ENCODE measurements around the gene ZDHHC24. TPM values are rescaled to one million over a fixed set of nuclear protein-coding genes. Genes with fewer than 3 reads are reported as not detected.

Gene ZDHHC24
- total and polyA plus RNA-seq, 10 of the 15 experiments (the other 5 are each of a cell fraction or from before 2014, with no cell fraction given), result 0.86 to 17.5 (median 6.8) TPM

DNA sequence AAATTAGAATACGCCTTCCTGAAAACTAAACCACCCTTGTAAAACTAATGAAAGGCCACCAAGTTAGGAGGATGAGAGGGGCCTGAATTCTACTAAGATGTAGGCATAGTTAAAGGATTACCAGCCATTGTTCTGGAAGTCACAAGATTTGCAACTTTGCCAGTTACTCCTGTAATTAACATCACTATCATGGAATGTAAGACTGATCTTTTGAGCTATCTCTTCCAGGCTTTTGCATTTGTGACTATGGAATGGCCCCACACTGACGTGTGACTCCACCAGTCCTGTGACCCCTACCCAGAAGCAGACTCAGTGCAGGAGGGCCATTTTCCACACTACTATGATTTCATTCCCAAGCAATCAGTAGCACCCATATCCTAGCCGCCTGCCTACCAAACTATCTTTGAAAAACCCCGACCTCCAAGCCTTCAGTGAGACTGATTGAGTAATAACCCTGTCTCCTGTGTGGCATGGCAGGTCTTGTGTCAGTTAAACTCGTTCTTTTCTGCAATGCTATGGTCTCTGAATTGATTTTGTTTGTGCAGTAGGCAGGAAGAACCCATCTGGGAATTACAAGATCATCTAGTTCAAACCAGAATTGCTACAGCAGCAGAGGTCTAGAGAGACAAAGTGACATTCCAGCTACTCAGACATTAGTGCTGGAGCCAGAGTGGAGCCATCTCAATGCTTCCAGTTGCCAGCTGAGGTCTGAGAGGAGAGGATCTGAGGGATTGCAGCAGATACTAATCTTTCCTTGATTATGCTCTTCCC, 24.4 kb upstream of the ZDHHC24 start:
- Histone ChIP-seq H4K20me1 (ENCODE audit: control insufficient read depth, insufficient read depth) (no peaks in the 10 kb centered on the region), H3K27ac (ENCODE audit: control insufficient read depth, insufficient read depth) (no peak overlapping the region), H3K36me3 (ENCODE audit: control insufficient read depth in 2 of 2, insufficient read depth in 2 of 2, low read length in 1 of 2) (no peaks in the 10 kb centered on the region), H3K4me1 (ENCODE audit: control insufficient read depth, insufficient read depth, low read length) (no peaks in the 10 kb centered on the region), H3K4me3 (no peak overlapping the region), H3K9ac (ENCODE audit: control insufficient read depth, insufficient read depth, low read length) (no peak overlapping the region), H3K27me3 (replicated peaks in 1 of 2; ENCODE audit: control insufficient read depth in 2 of 2, insufficient read depth in 2 of 2, low read length in 1 of 2) (peaks cover 0 to 6% of the 10 kb centered on the region in 2 experiments; a peak in 3 of 4 replicates), H3K4me2 (ENCODE audit: control insufficient read depth, insufficient read depth) (no peak overlapping the region), H2AFZ (ENCODE audit: control insufficient read depth, low read depth, low read length) (no peak overlapping the region), H3K79me2 (ENCODE audit: control insufficient read depth, insufficient read depth, low read length) (no peaks in the 10 kb centered on the region), H3K9me3 (replicated peaks; ENCODE audit: control insufficient read depth, insufficient read depth, low read length) (no peaks in the 10 kb centered on the region)
- POLR2A ChIA-PET, result interaction anchor here (0.6 kb wide), 1 partner anchor 174 kb away, joined by 3 read pairs; no protein-coding TSS in a partner anchor
- in situ Hi-C loops (cut with MboI) (no loop called here), intact Hi-C loops (cut with micrococcal nuclease; ENCODE audit: unreplicated experiment) (loop anchor here (10.0 kb wide), 1 partner anchor 265 kb away; no protein-coding TSS in a partner anchor)
- FAIRE-seq (no peak), ATAC-seq (no peak), DNase-seq (ENCODE audit: low read depth, low spot score) (no peak)
- SMC1A ChIA-PET (ENCODE audit: uncharacterized antibody, unreplicated experiment), result interaction anchor here (1.6 kb wide), 1 partner anchor 108 kb away, joined by 5 read pairs; the partner anchor contains the start of gene RBM4B
- CTCF ChIA-PET, result interaction anchor here (1.5 to 2.5 kb wide), 2 partner anchors 9 to 107 kb away, joined by 3 to 10 read pairs; partner anchors contain the start of gene RBM4B
- no TSS peak for BruUV-seq (replicated peaks)
- RAD21 ChIA-PET (ENCODE audit: unreplicated experiment), result no interaction called here
- WGBS (ENCODE audit: insufficient coverage, insufficient replicate concordance, low lambda C conversion rate, missing lambda C conversion rate), result 29% methylated on average over 5 of the region's 5 CpGs
- TF ChIP-seq, protein P1, sequence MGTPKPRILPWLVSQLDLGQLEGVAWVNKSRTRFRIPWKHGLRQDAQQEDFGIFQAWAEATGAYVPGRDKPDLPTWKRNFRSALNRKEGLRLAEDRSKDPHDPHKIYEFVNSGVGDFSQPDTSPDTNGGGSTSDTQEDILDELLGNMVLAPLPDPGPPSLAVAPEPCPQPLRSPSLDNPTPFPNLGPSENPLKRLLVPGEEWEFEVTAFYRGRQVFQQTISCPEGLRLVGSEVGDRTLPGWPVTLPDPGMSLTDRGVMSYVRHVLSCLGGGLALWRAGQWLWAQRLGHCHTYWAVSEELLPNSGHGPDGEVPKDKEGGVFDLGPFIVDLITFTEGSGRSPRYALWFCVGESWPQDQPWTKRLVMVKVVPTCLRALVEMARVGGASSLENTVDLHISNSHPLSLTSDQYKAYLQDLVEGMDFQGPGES (IDR thresholded peaks at IDR 0.05), result no peak
- TF ChIP-seq RAD51 (IDR thresholded peaks at IDR 0.05), result no peak
- TF ChIP-seq FOXK2 (IDR thresholded peaks at IDR 0.05), result no peak
- TF ChIP-seq, protein P2, sequence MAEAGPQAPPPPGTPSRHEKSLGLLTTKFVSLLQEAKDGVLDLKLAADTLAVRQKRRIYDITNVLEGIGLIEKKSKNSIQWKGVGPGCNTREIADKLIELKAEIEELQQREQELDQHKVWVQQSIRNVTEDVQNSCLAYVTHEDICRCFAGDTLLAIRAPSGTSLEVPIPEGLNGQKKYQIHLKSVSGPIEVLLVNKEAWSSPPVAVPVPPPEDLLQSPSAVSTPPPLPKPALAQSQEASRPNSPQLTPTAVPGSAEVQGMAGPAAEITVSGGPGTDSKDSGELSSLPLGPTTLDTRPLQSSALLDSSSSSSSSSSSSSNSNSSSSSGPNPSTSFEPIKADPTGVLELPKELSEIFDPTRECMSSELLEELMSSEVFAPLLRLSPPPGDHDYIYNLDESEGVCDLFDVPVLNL (IDR thresholded peaks at IDR 0.05; ENCODE audit: low read depth, low read length), result no peak
- no peak for TF ChIP-seq ZSCAN29 (IDR thresholded peaks at IDR 0.05)
- no peak for TF ChIP-seq PAX8 (IDR thresholded peaks at IDR 0.05)
- TF ChIP-seq SRF (IDR thresholded peaks at IDR 0.05; ENCODE audit: low read depth in 2 of 2, low read length in 2 of 2), result no peak
- no peak for TF ChIP-seq ZNF207 (IDR thresholded peaks at IDR 0.05; ENCODE audit: borderline replicate concordance)
- no peak for TF ChIP-seq SREBF2 (IDR thresholded peaks at IDR 0.05; ENCODE audit: low read length)
- no peak for TF ChIP-seq SP1 (IDR thresholded peaks at IDR 0.05; ENCODE audit: low read depth, low read length)
- TF ChIP-seq FOS (IDR thresholded peaks at IDR 0.05; ENCODE audit: borderline replicate concordance, extremely low read depth, insufficient read length), result no peak
- no peak for TF ChIP-seq FOXM1 (IDR thresholded peaks at IDR 0.05; ENCODE audit: low read depth, low read length)
- no peak for TF ChIP-seq CHD2 (IDR thresholded peaks at IDR 0.05; ENCODE audit: borderline replicate concordance, low read depth, low read length)
- no peak for TF ChIP-seq ESRRA (IDR thresholded peaks at IDR 0.05; ENCODE audit: low read length)
- TF ChIP-seq YY1 (IDR thresholded peaks at IDR 0.05; ENCODE audit: low read depth, low read length), result no peak
- no peak for TF ChIP-seq SIN3A (IDR thresholded peaks at IDR 0.05; ENCODE audit: low read depth, low read length)
- TF ChIP-seq JUNB (IDR thresholded peaks at IDR 0.05), result no peak
- TF ChIP-seq ETV6 (conservative IDR thresholded peaks at IDR 0.05 in 1 of 2, IDR thresholded peaks at IDR 0.05 in 1 of 2; ENCODE audit: borderline replicate concordance in 1 of 2, low read depth in 1 of 2), result no peak
- TF ChIP-seq STAT1 (conservative IDR thresholded peaks at IDR 0.05), result no peak

All from GM12878 (cell line).